ENCODE data around the gene DCUN1D2.

Gene DCUN1D2

GRCh38 chr13:113468472-113469201 is 21.9 kb downstream of the DCUN1D2 start:
- Histone ChIP-seq H3K4me1 (ENCODE audit: control insufficient read depth, insufficient read depth, low read length, poor library complexity, severe bottlenecking) (no peaks in the 10 kb centered on the region), H3K27me3 (replicated peaks; ENCODE audit: control insufficient read depth, insufficient read depth, low read length, poor library complexity, severe bottlenecking) (no peaks in the 10 kb centered on the region), H3K9me3 (ENCODE audit: control insufficient read depth, low read length) (no peaks in the 10 kb centered on the region), H3K27ac (ENCODE audit: insufficient read depth, low read length, poor library complexity, severe bottlenecking) (no peak overlapping the region), H3K36me3 (ENCODE audit: control insufficient read depth, insufficient read depth, low read length) (no peaks in the 10 kb centered on the region), H3K4me3 (ENCODE audit: insufficient read depth, low read depth, low read length, poor library complexity, severe bottlenecking) (no peak overlapping the region)
- DNase-seq = no peak

- H3K9me3 ChIP-seq (ENCODE audit: control insufficient read depth, low read length) = no peaks in the 10 kb centered on the region
- H3K4me1 ChIP-seq (ENCODE audit: control insufficient read depth, insufficient read depth, low read length, poor library complexity, severe bottlenecking) = no peaks in the 10 kb centered on the region
- no peak overlapping the region for H3K27ac ChIP-seq (ENCODE audit: insufficient read depth, low read length, poor library complexity, severe bottlenecking)
- H3K4me3 ChIP-seq (ENCODE audit: insufficient read depth, low read depth, low read length, poor library complexity, severe bottlenecking) = no peak overlapping the region
- no peak for DNase-seq
- no peaks in the 10 kb centered on the region for H3K27me3 ChIP-seq (replicated peaks; ENCODE audit: control insufficient read depth, insufficient read depth, low read length, poor library complexity, severe bottlenecking)
- no peaks in the 10 kb centered on the region for H3K36me3 ChIP-seq (ENCODE audit: control insufficient read depth, insufficient read depth, low read length)
Measured at GRCh38 chr13:113468029-113468428, 22.5 kb downstream of the DCUN1D2 start.

DNA sequence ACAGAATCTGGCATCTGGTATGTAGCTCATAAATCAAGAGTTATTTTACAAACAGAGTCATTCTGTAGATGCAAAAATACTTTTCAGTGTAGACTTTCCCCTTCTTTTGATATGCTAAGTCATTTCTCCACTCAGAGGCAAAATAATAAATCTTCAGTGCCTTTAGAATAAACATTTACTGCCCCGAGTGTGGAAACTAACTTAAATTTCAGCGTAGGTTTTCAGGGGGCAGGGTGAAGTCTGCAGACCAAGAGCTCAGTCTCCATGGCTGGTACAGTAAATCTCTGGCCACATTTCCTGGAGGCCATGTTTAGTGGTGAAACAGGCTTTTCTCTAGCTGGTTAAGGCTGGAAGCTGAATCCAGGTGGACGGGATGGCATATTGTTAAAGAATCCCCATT is 24.1 kb downstream of the DCUN1D2 start:
- DNase-seq = no peak
- Histone ChIP-seq H3K4me1 (ENCODE audit: control insufficient read depth, insufficient read depth, low read length, poor library complexity, severe bottlenecking) (no peaks in the 10 kb centered on the region), H3K27ac (ENCODE audit: insufficient read depth, low read length, poor library complexity, severe bottlenecking) (no peak overlapping the region), H3K9me3 (ENCODE audit: control insufficient read depth, low read length) (no peaks in the 10 kb centered on the region), H3K36me3 (ENCODE audit: control insufficient read depth, insufficient read depth, low read length) (no peaks in the 10 kb centered on the region), H3K4me3 (ENCODE audit: insufficient read depth, low read depth, low read length, poor library complexity, severe bottlenecking) (no peak overlapping the region), H3K27me3 (replicated peaks; ENCODE audit: control insufficient read depth, insufficient read depth, low read length, poor library complexity, severe bottlenecking) (no peaks in the 10 kb centered on the region)

GRCh38 chr13:113465300-113465699 is 25.2 kb downstream of the DCUN1D2 start:
- Histone ChIP-seq H3K36me3 (ENCODE audit: control insufficient read depth, insufficient read depth, low read length) (peaks cover 7% of the 10 kb centered on the region), H3K4me1 (ENCODE audit: control insufficient read depth, insufficient read depth, low read length, poor library complexity, severe bottlenecking) (no peaks in the 10 kb centered on the region), H3K9me3 (ENCODE audit: control insufficient read depth, low read length) (no peaks in the 10 kb centered on the region), H3K27me3 (replicated peaks; ENCODE audit: control insufficient read depth, insufficient read depth, low read length, poor library complexity, severe bottlenecking) (no peaks in the 10 kb centered on the region), H3K27ac (ENCODE audit: insufficient read depth, low read length, poor library complexity, severe bottlenecking) (no peak overlapping the region), H3K4me3 (ENCODE audit: insufficient read depth, low read depth, low read length, poor library complexity, severe bottlenecking) (no peak overlapping the region)
- no peak for DNase-seq

DNA sequence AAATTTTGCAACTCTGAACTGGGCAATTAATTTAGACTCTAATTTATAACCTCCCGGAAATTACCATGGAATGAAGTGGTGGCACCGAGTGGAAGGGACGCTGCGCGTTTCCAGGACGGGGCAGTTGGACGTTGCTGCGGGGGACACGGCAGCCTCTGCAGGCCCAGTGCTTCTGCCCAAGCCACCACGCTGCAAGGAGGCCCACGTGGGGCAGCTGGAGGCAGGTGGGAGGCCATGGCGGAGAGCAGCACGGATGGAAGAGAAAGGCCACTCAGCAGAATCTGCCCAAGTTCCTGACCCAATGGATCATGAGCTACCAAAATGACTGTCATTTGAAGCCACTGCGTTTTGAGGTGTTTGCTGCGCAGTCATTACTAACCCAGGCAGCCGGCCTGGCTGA is 26.0 kb downstream of the DCUN1D2 start:
- H3K27ac ChIP-seq (ENCODE audit: insufficient read depth, low read length, poor library complexity, severe bottlenecking) = no peak overlapping the region
- DNase-seq = no peak
- no peaks in the 10 kb centered on the region for H3K27me3 ChIP-seq (replicated peaks; ENCODE audit: control insufficient read depth, insufficient read depth, low read length, poor library complexity, severe bottlenecking)
- H3K4me1 ChIP-seq (ENCODE audit: control insufficient read depth, insufficient read depth, low read length, poor library complexity, severe bottlenecking) = no peaks in the 10 kb centered on the region
- H3K4me3 ChIP-seq (ENCODE audit: insufficient read depth, low read depth, low read length, poor library complexity, severe bottlenecking) = no peak overlapping the region
- H3K9me3 ChIP-seq (ENCODE audit: control insufficient read depth, low read length) = no peaks in the 10 kb centered on the region
- peaks cover 11% of the 10 kb centered on the region for H3K36me3 ChIP-seq (ENCODE audit: control insufficient read depth, insufficient read depth, low read length)

DNA sequence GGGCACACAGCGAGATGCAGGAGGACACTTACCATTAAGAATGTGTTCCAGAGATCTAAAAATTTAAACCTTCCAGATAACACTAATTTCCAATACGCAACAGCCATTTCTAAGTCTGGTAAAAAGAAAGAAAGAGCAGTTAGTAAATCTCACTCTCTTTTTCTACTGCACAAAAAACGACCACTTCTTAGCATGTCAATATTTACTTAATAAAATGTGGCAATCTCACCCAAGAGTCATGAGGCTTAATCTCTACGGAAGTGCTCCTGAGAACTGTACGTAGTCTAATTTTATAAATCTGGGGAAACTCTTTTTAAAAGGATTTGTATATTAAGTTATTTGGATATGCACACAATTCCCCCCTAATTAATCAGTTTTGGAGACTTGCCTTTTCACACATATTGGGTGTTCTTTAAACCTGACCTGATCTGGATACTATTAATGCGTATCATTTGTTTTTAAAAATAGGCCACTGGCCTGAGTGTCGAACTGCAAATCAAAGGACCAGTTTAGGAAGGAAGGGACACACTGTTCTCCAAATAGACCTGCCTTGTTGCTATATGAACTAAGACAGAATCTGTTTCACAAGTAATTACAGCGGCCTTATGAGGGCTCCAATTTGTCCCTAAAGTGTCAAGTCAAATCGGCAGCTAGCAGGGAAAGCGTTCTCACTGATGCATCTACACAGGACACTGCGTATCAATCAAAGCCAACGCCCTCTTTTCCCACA is 29.3 kb downstream of the DCUN1D2 start:
- no peak overlapping the region for H3K27ac ChIP-seq (ENCODE audit: insufficient read depth, low read length, poor library complexity, severe bottlenecking)
- no peak overlapping the region for H3K4me3 ChIP-seq (ENCODE audit: insufficient read depth, low read depth, low read length, poor library complexity, severe bottlenecking)
- no peaks in the 10 kb centered on the region for H3K27me3 ChIP-seq (replicated peaks; ENCODE audit: control insufficient read depth, insufficient read depth, low read length, poor library complexity, severe bottlenecking)
- H3K9me3 ChIP-seq (ENCODE audit: control insufficient read depth, low read length) = no peaks in the 10 kb centered on the region
- peaks cover 23% of the 10 kb centered on the region for H3K36me3 ChIP-seq (ENCODE audit: control insufficient read depth, insufficient read depth, low read length)
- DNase-seq = no peak
- H3K4me1 ChIP-seq (ENCODE audit: control insufficient read depth, insufficient read depth, low read length, poor library complexity, severe bottlenecking) = no peaks in the 10 kb centered on the region

DNA sequence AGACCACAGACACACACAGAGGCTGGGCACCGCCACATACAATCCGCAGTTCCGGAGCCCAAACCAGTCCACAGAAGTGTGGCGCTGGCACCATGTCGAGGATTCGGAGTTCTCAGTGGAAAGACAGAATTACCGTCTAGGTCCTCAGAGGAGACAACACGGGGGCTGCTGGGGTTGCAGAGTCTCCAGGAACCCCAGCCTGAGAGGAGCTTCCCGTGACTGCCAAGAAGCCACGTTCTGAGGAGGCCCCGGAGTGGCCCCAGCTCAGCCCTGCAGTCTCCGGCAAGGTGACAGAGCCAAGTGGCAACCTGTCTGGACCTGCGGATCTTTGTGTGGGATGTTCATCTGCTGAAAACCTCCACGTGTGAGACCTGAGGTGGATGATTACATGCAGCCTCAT is 29.9 kb downstream of the DCUN1D2 start:
- DNase-seq = no peak
- no peaks in the 10 kb centered on the region for H3K4me1 ChIP-seq (ENCODE audit: control insufficient read depth, insufficient read depth, low read length, poor library complexity, severe bottlenecking)
- H3K27me3 ChIP-seq (replicated peaks; ENCODE audit: control insufficient read depth, insufficient read depth, low read length, poor library complexity, severe bottlenecking) = no peaks in the 10 kb centered on the region
- no peaks in the 10 kb centered on the region for H3K9me3 ChIP-seq (ENCODE audit: control insufficient read depth, low read length)
- peaks cover 29% of the 10 kb centered on the region for H3K36me3 ChIP-seq (ENCODE audit: control insufficient read depth, insufficient read depth, low read length)
- H3K4me3 ChIP-seq (ENCODE audit: insufficient read depth, low read depth, low read length, poor library complexity, severe bottlenecking) = no peak overlapping the region
- no peak overlapping the region for H3K27ac ChIP-seq (ENCODE audit: insufficient read depth, low read length, poor library complexity, severe bottlenecking)

DNA sequence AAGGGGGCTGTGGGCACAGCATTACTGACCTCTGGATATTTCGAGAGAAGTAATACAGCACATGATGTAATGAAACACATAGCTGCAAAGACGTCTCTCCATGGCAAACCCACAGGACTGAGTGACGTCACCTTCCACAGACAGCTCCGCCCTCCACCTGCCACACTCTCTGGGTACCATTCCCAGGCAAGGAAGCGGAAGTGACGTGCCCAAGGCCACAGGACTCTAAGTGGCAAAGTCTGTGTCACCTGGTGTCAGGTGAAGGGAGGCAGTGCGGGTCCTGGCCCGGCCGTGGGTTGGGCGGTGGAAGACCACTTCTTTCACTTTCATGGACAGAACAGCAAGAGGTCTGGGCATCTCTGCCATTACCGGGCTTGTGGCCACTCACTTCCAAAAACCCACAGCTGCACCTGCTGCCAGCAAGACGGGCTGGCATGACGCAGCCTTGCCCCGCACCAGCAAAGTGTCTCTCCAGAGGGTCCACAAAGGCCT is 30.4 kb downstream of the DCUN1D2 start:
- H3K4me3 ChIP-seq (ENCODE audit: insufficient read depth, low read depth, low read length, poor library complexity, severe bottlenecking) = no peak overlapping the region
- no peaks in the 10 kb centered on the region for H3K27me3 ChIP-seq (replicated peaks; ENCODE audit: control insufficient read depth, insufficient read depth, low read length, poor library complexity, severe bottlenecking)
- no peak overlapping the region for H3K27ac ChIP-seq (ENCODE audit: insufficient read depth, low read length, poor library complexity, severe bottlenecking)
- no peak for DNase-seq
- H3K4me1 ChIP-seq (ENCODE audit: control insufficient read depth, insufficient read depth, low read length, poor library complexity, severe bottlenecking) = no peaks in the 10 kb centered on the region
- no peaks in the 10 kb centered on the region for H3K9me3 ChIP-seq (ENCODE audit: control insufficient read depth, low read length)
- H3K36me3 ChIP-seq (ENCODE audit: control insufficient read depth, insufficient read depth, low read length) = peaks cover 31% of the 10 kb centered on the region

GRCh38 chr13:113458253-113459065 is 32.1 kb downstream of the DCUN1D2 start:
- peaks cover 34% of the 10 kb centered on the region for H3K36me3 ChIP-seq (ENCODE audit: control insufficient read depth, insufficient read depth, low read length)

More at GRCh38 chr13:113458253-113459065, 32.1 kb downstream of the DCUN1D2 start:
- no peak overlapping the region for H3K4me3 ChIP-seq (ENCODE audit: insufficient read depth, low read depth, low read length, poor library complexity, severe bottlenecking)
- no peaks in the 10 kb centered on the region for H3K27me3 ChIP-seq (replicated peaks; ENCODE audit: control insufficient read depth, insufficient read depth, low read length, poor library complexity, severe bottlenecking)
- no peaks in the 10 kb centered on the region for H3K9me3 ChIP-seq (ENCODE audit: control insufficient read depth, low read length)
- H3K4me1 ChIP-seq (ENCODE audit: control insufficient read depth, insufficient read depth, low read length, poor library complexity, severe bottlenecking) = no peaks in the 10 kb centered on the region
- no peak overlapping the region for H3K27ac ChIP-seq (ENCODE audit: insufficient read depth, low read length, poor library complexity, severe bottlenecking)
- no peak for DNase-seq
